T-helper 1 cell treated with Interleukin-12 subunit alpha and Interleukin-12 subunit beta and Interleukin-4 antibody, amounts not matched to agents 30 ng/mL and 1 ng/mL, for 36 hours (primary cell): ENCODE measurements around the gene UBXN6. TPM values are rescaled to one million over a fixed set of nuclear protein-coding genes. Genes with fewer than 3 reads are reported as not detected.

ENCODE experiments used
- intact Hi-C: fragments of 100-400 bp; cut with micrococcal nuclease; formaldehyde crosslinking; loops from one replicate; pipeline ENCODE4 v1.15.1; 2024
- total RNA-seq: library from RNA; stranded (reverse); gene quantifications from 2 replicates; pipeline ENCODE4 v1.2.3, GENCODE V29; 2022

The UBXN6 gene
- total RNA-seq, 1 donor from 2014 or later, result 46.3 TPM

DNA sequence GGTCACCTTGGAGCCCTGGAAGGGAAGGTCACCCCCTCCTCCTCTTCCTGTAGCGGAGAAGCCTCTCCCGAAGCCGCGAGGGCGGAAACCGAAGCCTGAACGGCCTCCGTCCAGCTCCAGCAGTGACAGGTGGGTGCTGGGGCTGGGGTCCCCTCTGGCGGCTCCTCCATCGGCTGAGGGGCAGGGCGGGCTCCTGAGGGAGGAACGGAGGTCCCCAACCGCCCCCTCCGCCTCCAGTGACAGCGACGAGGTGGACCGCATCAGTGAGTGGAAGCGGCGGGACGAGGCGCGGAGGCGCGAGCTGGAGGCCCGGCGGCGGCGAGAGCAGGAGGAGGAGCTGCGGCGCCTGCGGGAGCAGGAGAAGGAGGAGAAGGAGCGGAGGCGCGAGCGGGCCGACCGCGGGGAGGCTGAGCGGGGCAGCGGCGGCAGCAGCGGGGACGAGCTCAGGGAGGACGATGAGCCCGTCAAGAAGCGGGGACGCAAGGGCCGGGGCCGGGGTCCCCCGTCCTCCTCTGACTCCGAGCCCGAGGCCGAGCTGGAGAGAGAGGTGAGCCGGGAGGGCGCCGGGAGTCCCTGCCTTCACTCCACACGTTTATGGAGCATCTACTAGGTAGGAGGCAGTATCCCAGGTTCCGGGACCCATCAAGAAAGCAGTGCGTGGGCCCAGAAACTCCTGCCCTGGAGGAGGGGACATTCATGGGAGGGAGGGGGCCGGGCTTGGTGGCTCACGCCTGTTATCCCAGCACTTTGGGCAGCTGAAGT is 36.5 kb upstream of the UBXN6 start:
- intact Hi-C loops, result no loop called here

GRCh38 chr19:4493104-4493928 is 35.7 kb upstream of the UBXN6 start:
- intact Hi-C loops, result no loop called here

- intact Hi-C loops, result no loop called here
Observed at GRCh38 chr19:4492337-4493103, 34.9 kb upstream of the UBXN6 start.

- intact Hi-C loops, result no loop called here
Observed at GRCh38 chr19:4491446-4491845, 33.9 kb upstream of the UBXN6 start.

DNA sequence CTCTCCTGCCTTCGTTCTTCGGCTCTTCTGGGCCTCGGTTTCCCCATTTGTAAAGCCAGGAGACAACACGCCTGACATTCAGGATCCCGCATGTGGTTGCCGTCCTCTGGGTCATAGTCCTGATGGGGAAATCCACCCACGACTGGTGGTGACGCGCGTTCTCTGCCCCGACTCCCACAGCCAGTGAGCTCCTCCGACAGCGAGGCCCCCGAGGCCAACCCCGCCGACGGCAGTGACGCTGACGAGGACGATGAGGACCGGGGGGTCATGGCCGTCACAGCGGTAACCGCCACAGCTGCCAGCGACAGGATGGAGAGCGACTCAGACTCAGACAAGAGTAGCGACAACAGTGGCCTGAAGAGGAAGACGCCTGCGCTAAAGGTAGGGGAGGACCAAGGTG is 30.9 kb upstream of the UBXN6 start:
- intact Hi-C loops, result no loop called here

DNA sequence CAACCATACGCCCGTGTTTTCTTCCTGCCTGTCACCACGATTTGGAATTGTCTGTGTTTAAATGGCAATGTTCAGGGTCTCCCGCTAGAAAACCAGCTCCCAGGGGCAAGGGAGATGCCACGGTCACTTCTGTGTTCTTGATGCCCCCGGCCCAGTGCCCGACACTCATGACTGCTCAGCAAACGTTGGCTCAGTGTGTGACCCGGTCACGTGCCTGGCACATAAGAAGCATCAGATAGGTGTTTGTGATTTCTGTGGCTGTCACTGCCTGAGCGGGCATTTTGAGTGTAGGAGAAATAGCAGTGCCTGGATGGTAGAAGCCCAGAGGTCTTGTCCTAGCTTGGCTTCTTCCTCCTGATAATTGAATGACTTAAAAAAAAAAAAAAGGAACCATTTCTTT is 30.0 kb upstream of the UBXN6 start:
- intact Hi-C loops, result no loop called here

DNA sequence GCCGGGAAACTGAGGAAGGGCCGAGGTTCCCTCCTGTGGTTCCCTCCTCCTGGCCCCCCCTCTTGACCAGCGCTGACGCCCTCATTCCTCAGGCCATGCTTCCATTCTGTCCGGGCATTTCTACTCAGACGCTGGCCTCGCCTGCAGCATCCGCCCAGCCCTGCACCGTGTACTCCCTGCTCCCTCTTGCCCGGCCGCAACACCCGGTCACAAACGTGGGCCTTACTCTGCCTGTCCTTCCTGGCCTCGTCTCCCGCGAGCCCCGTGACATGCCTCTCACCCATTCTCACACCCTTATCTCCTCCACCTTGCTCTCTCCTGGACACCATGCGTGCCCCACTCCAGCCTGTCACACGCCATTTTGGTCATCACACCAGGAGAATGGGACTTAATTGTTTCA is 25.8 kb upstream of the UBXN6 start:
- intact Hi-C loops, result no loop called here

- intact Hi-C loops, result no loop called here
Observed at GRCh38 chr19:4482721-4483364, 25.2 kb upstream of the UBXN6 start.

DNA sequence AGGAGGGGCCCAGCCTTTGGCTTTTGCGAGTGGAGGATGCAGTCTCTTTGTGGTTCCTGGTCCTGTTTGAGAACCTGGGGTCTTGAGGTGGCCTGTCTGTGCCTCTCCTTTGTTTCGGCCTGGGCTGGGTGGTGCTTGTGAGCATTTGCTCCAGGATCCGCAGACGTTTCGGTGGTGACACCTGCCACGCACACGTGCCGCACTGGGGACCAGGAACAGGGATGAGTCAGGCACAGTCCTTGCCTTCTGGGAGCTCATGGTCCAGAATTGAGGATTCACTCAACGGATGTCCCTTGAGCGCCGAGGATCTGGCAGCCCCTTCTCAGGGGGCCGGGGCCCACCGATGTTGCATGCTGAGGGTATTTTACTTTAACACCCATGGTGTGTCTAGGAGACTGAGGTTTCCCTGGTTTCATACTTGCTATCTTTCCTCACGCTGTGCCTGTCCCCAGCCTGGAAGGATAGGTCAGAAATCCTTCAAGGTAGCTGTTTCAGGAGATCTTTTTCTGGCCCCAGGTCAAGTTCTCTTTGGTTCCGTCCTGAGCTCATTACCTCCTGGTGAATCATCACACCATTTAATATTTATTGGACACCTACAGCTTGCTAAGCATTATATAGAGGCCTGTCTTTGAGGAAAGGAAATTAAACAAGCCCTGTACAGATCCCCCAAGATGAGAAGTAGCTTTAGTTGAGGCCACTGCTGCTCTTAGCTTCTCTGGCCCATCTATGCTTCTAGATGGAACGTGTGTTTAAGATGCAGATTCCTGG is 19.6 kb upstream of the UBXN6 start:
- intact Hi-C loops, result no loop called here

DNA sequence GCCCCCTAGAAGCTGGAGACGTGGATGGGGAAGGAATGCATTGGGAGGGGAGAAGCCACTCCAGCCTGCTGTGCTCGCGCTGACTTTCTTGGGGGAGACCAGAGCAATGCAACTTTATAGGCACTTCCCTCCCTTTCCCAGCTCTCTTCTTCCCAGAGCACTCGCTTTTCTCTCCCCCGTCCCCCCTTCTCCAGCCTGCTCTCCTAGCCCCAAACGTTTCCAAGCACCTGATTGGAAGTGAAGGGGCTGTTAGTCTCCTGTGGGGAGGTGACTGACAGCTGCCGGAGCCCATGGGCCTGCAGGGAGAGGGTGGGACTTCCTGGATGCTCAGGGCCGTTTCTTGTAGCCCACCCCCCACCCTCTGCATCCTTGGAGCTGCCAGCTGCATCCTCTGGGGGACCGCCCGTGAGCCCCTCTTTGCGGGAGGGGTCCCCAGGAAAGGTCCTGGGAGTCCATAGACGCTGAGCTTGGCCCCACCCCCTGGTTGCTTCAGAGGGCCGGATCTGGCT is 17.0 kb upstream of the UBXN6 start:
- intact Hi-C loops, result loop anchor here (5.0 kb wide), 5 partner anchors 487 to 1953 kb away; partner anchors contain the start of genes APBA3, CACTIN, EEF2 and MRPL54

DNA sequence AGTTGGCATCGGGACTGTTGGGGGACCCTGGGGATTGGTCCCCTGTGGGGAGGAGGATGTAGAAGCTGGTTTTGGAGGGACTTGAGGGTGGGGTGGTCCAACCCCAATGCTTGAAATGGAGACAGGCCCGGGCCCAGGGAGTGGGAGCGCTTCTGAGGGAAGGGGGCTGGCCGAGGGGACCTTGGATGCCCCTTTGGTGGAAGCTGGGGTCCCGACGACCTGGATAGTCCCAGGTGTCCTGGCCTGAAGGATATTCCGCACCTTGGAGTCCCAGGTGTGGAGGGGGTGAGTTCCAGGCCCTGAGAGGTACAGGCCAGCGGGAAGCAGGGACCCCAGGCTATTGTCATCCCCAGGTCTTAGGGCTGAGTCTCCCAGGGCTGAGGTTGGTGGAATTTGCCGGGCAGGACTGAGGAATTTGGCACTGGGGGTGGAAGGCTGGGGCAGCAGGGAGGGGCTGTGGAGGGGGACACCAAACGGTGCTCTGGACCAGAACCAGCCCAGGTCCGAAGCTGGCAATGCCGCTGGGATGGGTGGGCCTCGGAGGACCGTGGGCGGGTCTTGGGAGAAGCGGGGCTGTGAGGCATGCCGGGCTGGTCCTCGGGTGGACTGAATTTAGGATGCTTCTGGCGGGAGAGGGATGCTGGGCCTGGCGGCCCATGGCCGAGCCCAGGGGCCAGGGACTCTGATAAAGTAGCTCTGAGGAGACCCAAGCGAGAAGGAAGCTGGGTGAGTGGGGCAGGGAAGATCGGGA is 16.3 kb upstream of the UBXN6 start:
- intact Hi-C loops, result loop anchor here (5.0 kb wide), 5 partner anchors 487 to 1953 kb away; partner anchors contain the start of genes APBA3, CACTIN, EEF2 and MRPL54

GRCh38 chr19:4473011-4473762 is 15.6 kb upstream of the UBXN6 start:
- intact Hi-C loops, result loop anchor here (5.0 kb wide), 5 partner anchors 486 to 1954 kb away; partner anchors contain the start of genes APBA3, CACTIN, EEF2 and MRPL54

DNA sequence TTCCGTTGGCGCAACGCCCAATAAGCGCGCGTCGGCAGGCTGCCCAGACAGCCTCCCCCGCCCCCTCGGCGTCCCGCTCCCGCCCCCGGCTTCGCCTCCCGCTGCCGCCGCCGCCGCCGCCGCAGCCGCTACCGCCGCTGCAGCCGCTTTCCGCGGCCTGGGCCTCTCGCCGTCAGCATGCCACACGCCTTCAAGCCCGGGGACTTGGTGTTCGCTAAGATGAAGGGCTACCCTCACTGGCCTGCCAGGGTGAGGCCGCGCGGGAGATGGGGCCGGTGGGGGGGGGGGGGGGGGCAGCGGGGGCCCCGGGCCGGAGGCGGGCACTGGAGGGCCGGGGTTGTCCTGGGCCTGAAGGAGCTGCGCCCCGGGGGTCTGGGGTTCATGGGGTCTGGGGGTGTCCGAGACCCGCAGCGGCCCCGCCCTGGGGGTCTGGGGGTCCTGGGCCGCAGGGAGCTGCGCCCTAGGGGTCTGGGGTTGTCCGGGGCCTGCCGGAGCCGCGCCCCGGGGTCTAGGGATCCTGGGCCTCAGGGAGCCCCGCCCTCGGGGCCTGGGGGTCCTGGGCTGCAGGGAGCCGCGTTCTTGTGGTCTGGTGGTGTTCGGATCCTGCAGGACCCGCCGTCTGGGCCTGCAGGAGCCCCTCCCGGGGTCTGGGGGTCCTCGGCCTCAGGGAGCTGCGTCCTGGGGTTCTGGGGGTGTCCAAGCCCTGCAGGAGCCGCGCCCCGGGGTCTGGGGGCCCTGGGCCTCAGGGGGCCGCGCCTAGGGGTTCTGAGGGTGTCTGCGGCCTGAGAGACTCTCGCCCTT is 14.8 kb upstream of the UBXN6 start, which contains the start of gene HDGFL2:
Gene HDGFL2 (plus strand): TSS at position 124 of the 801 bp plus-strand sequence. CDS start 54 bp downstream, at position 178.
- intact Hi-C loops, result loop anchor here (1.0 to 5.0 kb wide), 6 partner anchors 167 to 1955 kb away; partner anchors contain the start of genes APBA3, CACTIN, EEF2 and MRPL54

DNA sequence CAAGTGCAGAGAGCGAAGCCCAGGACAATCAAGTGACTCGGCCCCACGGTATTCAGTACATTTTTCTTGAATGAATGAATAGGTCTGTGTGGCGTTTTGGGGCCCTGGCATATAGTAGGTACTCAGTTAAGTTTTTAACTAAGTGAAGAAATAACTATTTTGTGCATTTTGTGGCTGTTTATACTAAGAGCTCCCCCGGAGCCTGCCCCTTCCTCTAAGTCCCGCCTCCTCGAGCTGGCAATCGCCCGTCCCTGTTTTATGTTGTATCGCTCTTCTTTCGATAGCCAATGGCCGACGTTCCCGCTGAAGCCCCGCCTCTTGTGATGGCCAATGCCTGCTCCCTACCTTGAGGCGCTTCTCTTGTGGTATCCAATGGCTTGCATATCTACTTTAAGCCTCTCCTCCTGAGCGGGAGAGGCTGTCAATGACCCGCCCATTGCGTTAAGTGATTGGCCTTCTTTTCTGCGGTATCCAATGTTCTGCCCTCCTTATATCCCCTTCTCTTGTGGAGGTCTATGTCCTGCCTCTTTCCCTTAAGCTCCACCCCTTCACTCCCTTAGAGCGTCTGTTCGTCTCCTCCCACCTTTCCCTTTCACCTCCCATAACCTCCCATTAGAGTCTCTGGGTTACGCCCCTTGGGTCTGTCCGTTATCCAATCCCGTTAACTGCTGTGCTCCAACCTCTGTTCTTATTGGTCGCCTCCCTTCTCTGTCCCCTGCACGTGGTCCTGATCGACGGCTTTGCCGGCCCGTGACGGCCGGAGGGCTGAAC is 14.0 kb upstream of the UBXN6 start:
- intact Hi-C loops, result loop anchor here (1.0 to 5.0 kb wide), 19 partner anchors 14 to 1956 kb away; partner anchors contain the start of genes APBA3, CACTIN, CHAF1A and DUS3L

DNA sequence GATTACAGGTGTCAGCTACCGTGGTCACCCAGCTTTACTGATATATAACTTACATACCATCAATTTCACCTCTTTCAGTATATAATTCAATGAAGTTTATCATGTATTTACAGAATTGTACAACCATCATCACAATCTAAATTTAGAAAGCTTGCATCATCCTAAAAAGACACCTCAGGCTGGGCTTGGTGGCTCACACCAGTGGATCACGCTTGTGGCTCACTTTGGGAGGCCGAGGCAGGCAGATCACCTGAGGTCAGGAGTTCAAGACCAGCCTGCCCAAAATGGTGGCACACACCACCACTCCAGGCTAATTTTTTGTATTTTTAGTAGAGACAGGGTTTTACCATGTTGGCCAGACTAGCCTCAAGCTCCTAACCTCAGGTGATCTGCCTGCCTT is 10.2 kb upstream of the UBXN6 start:
- intact Hi-C loops, result no loop called here

GRCh38 chr19:4464815-4465581 is 7.4 kb upstream of the UBXN6 start:
- intact Hi-C loops, result no loop called here
